OCI-LY7 (cell line): Measurements from ENCODE around the gene FASTKD1. TPM values are rescaled to one million over a fixed set of nuclear protein-coding genes. Genes with fewer than 3 reads are reported as not detected.

Source experiments
- BruUV-seq: library from RNA; stranded (reverse); fragments of 400-500 nt; replicated peaks from 2 replicates; lab custom pipeline; 2021; lab: Mats Ljungman, UMichigan
- CTCF ChIA-PET: fragments of 300-600 bp; sonication (Branson Sonifier 250); formaldehyde crosslinking; loops from one replicate; lab custom pipeline; 2022; ENCODE audit warnings: antibody characterized with exemption; ENCODE audit not compliant: unreplicated experiment; lab: Charles Lee
- POLR2A ChIA-PET: fragments of 300-600 bp; sonication (Branson Sonifier 250); formaldehyde crosslinking; loops from one replicate; lab custom pipeline; 2022; ENCODE audit warnings: antibody characterized with exemption; lab: Charles Lee
- DNase-seq: peaks from one replicate; pipeline ENCODE4 v3.0.0-alpha.2; 2015; ENCODE audit warnings: low spot score
- H2AFZ ChIP-seq: fragments of 200-600 bp; sonication (generic), shearing (Covaris generic); 2 replicates; pipeline ENCODE4 v1.6.1; 2014; ENCODE audit warnings: mild to moderate bottlenecking, antibody characterized with exemption, low read length, moderate library complexity
- H3K27ac ChIP-seq: fragments of 200-600 bp; sonication (generic); 2 replicates; pipeline ENCODE4 v1.5.1; 2014; ENCODE audit warnings: mixed run types, low read depth, mild to moderate bottlenecking, moderate library complexity, low read length, inconsistent platforms; ENCODE audit not compliant: poor library complexity, severe bottlenecking
- H3K36me3 ChIP-seq: fragments of 200-600 bp; sonication (generic); 2 replicates; pipeline ENCODE4 v1.6.1; 2014; ENCODE audit warnings: mild to moderate bottlenecking, antibody characterized with exemption, low read length, moderate library complexity, mixed read lengths; ENCODE audit not compliant: insufficient read depth
- H3K4me1 ChIP-seq: fragments of 200-600 bp; sonication (generic); 2 replicates; pipeline ENCODE4 v1.5.1; 2014; ENCODE audit warnings: mild to moderate bottlenecking, low read length; ENCODE audit not compliant: insufficient read depth, poor library complexity, severe bottlenecking
- H3K4me2 ChIP-seq: fragments of 200-600 bp; sonication (generic); 2 replicates; pipeline ENCODE4 v1.6.1; 2014; ENCODE audit warnings: mild to moderate bottlenecking, low read length
- H3K4me3 ChIP-seq: fragments of 200-600 bp; sonication (generic); 2 replicates; pipeline ENCODE4 v1.5.1; 2014; ENCODE audit warnings: mild to moderate bottlenecking, low read depth, low read length; ENCODE audit not compliant: poor library complexity, severe bottlenecking
- H3K79me2 ChIP-seq: fragments of 200-600 bp; sonication (generic); 2 replicates; pipeline ENCODE4 v1.6.1; 2016; ENCODE audit warnings: low read depth, mild to moderate bottlenecking, low read length, moderate library complexity, mixed read lengths; ENCODE audit not compliant: insufficient read depth
- H3K9me2 ChIP-seq: fragments of 200-600 bp; sonication (generic); 2 replicates; pipeline ENCODE4 v1.6.1; 2016; ENCODE audit warnings: mild to moderate bottlenecking, low read length, mixed read lengths; ENCODE audit not compliant: insufficient read depth
- H3K9me3 ChIP-seq: fragments of 200-600 bp; sonication (generic); 2 replicates; pipeline ENCODE4 v1.6.1; 2014; ENCODE audit warnings: mild to moderate bottlenecking, mixed run types, low read length, mixed read lengths
- H4K20me1 ChIP-seq: fragments of 200-600 bp; sonication (generic); 2 replicates; pipeline ENCODE4 v1.6.1; 2014; ENCODE audit warnings: mild to moderate bottlenecking, antibody characterized with exemption, low read length, moderate library complexity, mixed read lengths; ENCODE audit not compliant: insufficient read depth
- CTCF ChIP-seq: fragments of 200-600 bp; sonication (generic); conservative IDR thresholded peaks from 2 replicates; pipeline ENCODE4 v1.5.1; 2014; ENCODE audit warnings: mild to moderate bottlenecking, antibody characterized with exemption, low read length, moderate library complexity, mixed read lengths
- EZH2phosphoT487 ChIP-seq: fragments of 200-600 bp; sonication (generic); IDR thresholded peaks from 2 replicates; pipeline ENCODE4 v1.6.1; 2018; ENCODE audit warnings: low read depth, borderline replicate concordance, mild to moderate bottlenecking, mixed run types, antibody characterized with exemption, low read length, moderate library complexity, mixed read lengths
- intact Hi-C: fragments of 100-400 bp; cut with micrococcal nuclease; formaldehyde crosslinking; loops from one replicate; pipeline ENCODE4 v1.10.0; 2022; ENCODE audit not compliant: unreplicated experiment
- total RNA-seq, 2 experiments: library from RNA; depleted of rRNA in 1 of 2; stranded (reverse); fragments of >200 nt in 1 of 2; shearing (Covaris generic) in 1 of 2; gene quantifications; 2 replicates each; pipeline ENCODE4 v1.2.3, GENCODE V29; 2014 to 2022

FASTKD1 gene
- total RNA-seq, 2 experiments from 2014 or later, result 34.6 to 54.9 TPM

GRCh38 chr2:169490834-169491233 is 82.8 kb downstream of the FASTKD1 start:
- Histone ChIP-seq H2AFZ (no peak overlapping the region), H3K36me3 (no peaks in the 10 kb centered on the region), H3K79me2 (no peaks in the 10 kb centered on the region), H3K4me1 (no peaks in the 10 kb centered on the region), H3K9me2 (no peaks in the 10 kb centered on the region), H4K20me1 (no peaks in the 10 kb centered on the region), H3K9me3 (no peaks in the 10 kb centered on the region), H3K4me2 (no peak overlapping the region), H3K27ac (no peak overlapping the region), H3K4me3 (no peak overlapping the region)
- ChIA-PET CTCF (no interaction called here), POLR2A (interaction anchor here (0.8 kb wide), 1 partner anchor 9 kb away, joined by 4 read pairs; no protein-coding TSS in a partner anchor)
- no TSS peak for BruUV-seq
- no peak for DNase-seq
- TF ChIP-seq CTCF (no peak), EZH2phosphoT487 (no peak)
- intact Hi-C loops, result no loop called here

GRCh38 chr2:169486487-169486886 is 87.2 kb downstream of the FASTKD1 start:
- POLR2A ChIA-PET, result no interaction called here
- BruUV-seq, result no TSS peak
- Histone ChIP-seq H3K4me1 (no peaks in the 10 kb centered on the region), H3K9me2 (no peaks in the 10 kb centered on the region), H3K36me3 (no peaks in the 10 kb centered on the region), H3K9me3 (no peaks in the 10 kb centered on the region), H2AFZ (no peak overlapping the region), H3K4me2 (no peak overlapping the region), H3K27ac (no peak overlapping the region), H3K79me2 (no peaks in the 10 kb centered on the region), H3K4me3 (no peak overlapping the region), H4K20me1 (no peaks in the 10 kb centered on the region)
- intact Hi-C loops, result no loop called here
- CTCF ChIA-PET, result no interaction called here
- DNase-seq, result no peak
- TF ChIP-seq EZH2phosphoT487 (no peak), CTCF (no peak)

GRCh38 chr2:169485650-169486138 is 88.0 kb downstream of the FASTKD1 start:
- no peak overlapping the region for H2AFZ ChIP-seq
- no peak for TF ChIP-seq CTCF
- TF ChIP-seq EZH2phosphoT487, result no peak
- POLR2A ChIA-PET, result interaction anchor here (0.7 kb wide), 1 partner anchor 1372 kb away, joined by 3 read pairs; no protein-coding TSS in a partner anchor

More at GRCh38 chr2:169485650-169486138, 88.0 kb downstream of the FASTKD1 start:
- CTCF ChIA-PET, result no interaction called here
- no peaks in the 10 kb centered on the region for H3K4me1 ChIP-seq
- H3K79me2 ChIP-seq, result no peaks in the 10 kb centered on the region
- no TSS peak for BruUV-seq
- intact Hi-C loops, result no loop called here
- no peaks in the 10 kb centered on the region for H3K36me3 ChIP-seq
- no peaks in the 10 kb centered on the region for H3K9me3 ChIP-seq
- H3K9me2 ChIP-seq, result no peaks in the 10 kb centered on the region
- H3K4me3 ChIP-seq, result no peak overlapping the region
- no peaks in the 10 kb centered on the region for H4K20me1 ChIP-seq
- H3K4me2 ChIP-seq, result no peak overlapping the region
- DNase-seq, result no peak
- no peak overlapping the region for H3K27ac ChIP-seq
